ENCODE data around the gene NKAIN2.
"Not testable (repeated sequence)": the region's sequence is repeated elsewhere in the genome, so short reads cannot be mapped to it uniquely, and the experiment has no call there.

NKAIN2 gene

DNA sequence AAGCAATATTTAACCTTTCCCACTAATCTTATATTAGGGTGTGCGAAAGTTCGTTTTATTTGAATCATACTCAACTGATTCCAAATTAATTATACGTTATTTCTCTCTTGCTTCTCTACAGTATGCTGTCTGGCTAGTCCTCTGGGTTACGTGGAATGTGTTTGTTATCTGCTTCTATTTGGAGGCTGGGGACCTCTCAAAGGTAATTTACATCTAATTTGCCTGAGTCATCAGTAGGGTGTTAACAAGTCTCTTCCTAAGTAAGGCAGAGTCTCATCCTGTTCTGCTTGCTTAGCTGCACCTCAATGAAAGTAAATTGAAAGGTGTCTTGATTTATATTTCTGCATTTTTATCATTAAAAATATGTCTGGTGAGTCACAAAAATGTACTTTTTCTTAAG lies 551.5 kb downstream of the NKAIN2 start:
- Histone ChIP-seq H2AFZ (ENCODE audit: low read length, unreplicated experiment) (no peak overlapping the region), H3K27ac (ENCODE audit: low read depth, low read length) (no peak overlapping the region), H3K79me2 (ENCODE audit: control insufficient read depth, insufficient read depth, low read length, unreplicated experiment) (no peaks in the 10 kb centered on the region), H3K4me1 (ENCODE audit: control insufficient read depth, insufficient read depth, low read length, unreplicated experiment) (no peaks in the 10 kb centered on the region), H3K4me3 (ENCODE audit: low read depth, low read length) (no peak overlapping the region), H3K27me3 (ENCODE audit: insufficient read depth, low read length) (no peaks in the 10 kb centered on the region), H3K36me3 (ENCODE audit: insufficient read depth, low read length) (no peaks in the 10 kb centered on the region)

DNA sequence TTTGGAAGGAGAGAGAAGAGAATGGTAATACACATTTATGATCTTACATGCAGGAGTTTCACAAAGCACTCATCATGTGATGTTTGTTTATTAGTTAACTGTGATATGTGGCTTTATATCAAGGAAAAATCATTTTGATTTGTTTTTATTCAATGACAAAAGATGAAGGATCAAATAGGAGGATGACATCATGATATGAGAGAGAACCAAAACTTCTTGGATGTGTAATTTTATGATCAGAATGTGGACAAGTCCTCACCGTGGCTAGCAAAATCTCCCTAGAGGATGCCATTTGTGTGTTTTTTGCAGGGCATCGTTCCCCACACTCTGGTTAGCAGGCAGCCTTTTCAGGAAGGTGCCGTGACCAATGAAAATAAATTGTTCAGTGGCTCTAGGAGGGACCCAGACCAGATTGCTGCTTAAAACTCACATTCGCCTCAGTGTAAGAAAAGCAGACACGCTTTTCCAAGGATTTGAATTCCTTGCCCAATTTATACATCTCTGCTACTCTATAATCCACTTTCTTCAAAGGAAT lies 552.7 kb downstream of the NKAIN2 start:
- Histone ChIP-seq H2AFZ (ENCODE audit: low read length, unreplicated experiment) (no peak overlapping the region), H3K27me3 (ENCODE audit: insufficient read depth, low read length) (no peaks in the 10 kb centered on the region), H3K4me1 (ENCODE audit: control insufficient read depth, insufficient read depth, low read length, unreplicated experiment) (no peaks in the 10 kb centered on the region), H3K4me3 (ENCODE audit: low read depth, low read length) (no peak overlapping the region), H3K27ac (ENCODE audit: low read depth, low read length) (no peak overlapping the region), H3K36me3 (ENCODE audit: insufficient read depth, low read length) (no peaks in the 10 kb centered on the region), H3K79me2 (ENCODE audit: control insufficient read depth, insufficient read depth, low read length, unreplicated experiment) (no peaks in the 10 kb centered on the region)

DNA sequence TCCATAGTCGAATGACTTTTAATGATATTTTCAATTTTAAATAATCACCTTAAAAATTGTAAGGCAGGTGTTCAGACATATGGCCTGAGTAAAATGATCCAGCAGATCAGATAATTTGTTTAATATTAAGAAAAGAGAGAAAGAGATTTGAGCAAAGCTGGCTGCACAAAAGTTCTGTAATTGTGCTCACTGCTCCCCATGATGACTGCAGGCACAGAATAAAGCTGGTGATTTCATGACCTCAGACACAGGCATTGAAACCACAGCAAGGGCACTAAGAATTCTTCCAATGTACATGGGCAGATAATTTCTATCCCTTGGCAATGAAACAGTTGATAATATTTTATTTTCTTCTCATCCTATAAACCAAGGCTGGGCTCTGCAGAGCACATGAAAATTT lies 553.1 kb downstream of the NKAIN2 start:
- Histone ChIP-seq H3K27ac (ENCODE audit: low read depth, low read length) (no peak overlapping the region), H3K4me1 (ENCODE audit: control insufficient read depth, insufficient read depth, low read length, unreplicated experiment) (no peaks in the 10 kb centered on the region), H3K79me2 (ENCODE audit: control insufficient read depth, insufficient read depth, low read length, unreplicated experiment) (no peaks in the 10 kb centered on the region), H3K36me3 (ENCODE audit: insufficient read depth, low read length) (no peaks in the 10 kb centered on the region), H3K4me3 (ENCODE audit: low read depth, low read length) (no peak overlapping the region), H3K27me3 (ENCODE audit: insufficient read depth, low read length) (no peaks in the 10 kb centered on the region), H2AFZ (ENCODE audit: low read length, unreplicated experiment) (no peak overlapping the region)

DNA sequence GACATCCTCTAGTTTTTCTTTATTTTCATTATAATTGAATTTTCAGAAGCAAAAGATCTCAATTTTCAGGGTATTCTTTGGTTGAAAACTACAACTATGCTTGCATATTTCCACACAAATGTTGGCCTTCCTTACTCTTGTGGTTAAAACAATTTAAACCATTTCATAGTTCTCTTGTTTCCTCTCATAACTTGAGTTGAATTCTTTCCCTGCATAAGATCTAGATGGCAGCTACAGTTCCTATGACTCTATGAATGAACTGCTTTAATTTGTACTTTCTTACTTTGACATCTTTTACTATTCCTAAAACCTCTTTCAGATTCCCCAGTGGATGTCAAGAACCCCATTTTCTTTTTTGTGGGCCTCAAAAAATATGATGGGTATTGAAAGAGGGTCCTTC lies 564.5 kb downstream of the NKAIN2 start:
- Histone ChIP-seq H3K79me2 (ENCODE audit: control insufficient read depth, insufficient read depth, low read length, unreplicated experiment) (no peaks in the 10 kb centered on the region), H3K27me3 (ENCODE audit: insufficient read depth, low read length) (no peaks in the 10 kb centered on the region), H3K36me3 (ENCODE audit: insufficient read depth, low read length) (no peaks in the 10 kb centered on the region), H3K27ac (ENCODE audit: low read depth, low read length) (no peak overlapping the region), H2AFZ (ENCODE audit: low read length, unreplicated experiment) (no peak overlapping the region), H3K4me3 (ENCODE audit: low read depth, low read length) (no peak overlapping the region), H3K4me1 (ENCODE audit: control insufficient read depth, insufficient read depth, low read length, unreplicated experiment) (no peaks in the 10 kb centered on the region)

DNA sequence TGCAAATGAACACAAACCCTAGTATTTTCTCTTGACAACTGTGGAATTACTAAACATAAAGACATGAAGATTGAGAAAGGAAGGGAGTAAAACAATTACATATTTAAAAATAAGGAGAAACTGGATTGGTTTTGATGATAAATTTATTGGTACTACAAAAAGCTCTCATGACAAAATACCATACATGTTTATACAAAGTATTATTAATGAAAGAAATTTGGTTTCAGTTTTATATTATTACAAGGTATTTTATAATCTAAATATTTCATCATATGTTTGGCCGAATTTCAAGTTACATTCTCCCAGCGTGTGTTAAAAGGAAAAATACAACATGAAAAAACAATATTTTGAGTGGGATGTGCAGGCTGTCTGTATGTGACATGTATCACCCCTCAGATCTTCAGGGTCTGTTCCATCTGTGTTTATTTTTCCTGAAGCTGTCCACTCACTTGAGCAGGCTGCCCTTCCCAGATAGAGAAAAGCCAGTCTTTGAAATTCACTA lies 568.4 kb downstream of the NKAIN2 start:
- no peaks in the 10 kb centered on the region for H3K4me1 ChIP-seq (ENCODE audit: control insufficient read depth, insufficient read depth, low read length, unreplicated experiment)
- H3K36me3 ChIP-seq (ENCODE audit: insufficient read depth, low read length): no peaks in the 10 kb centered on the region
- no peaks in the 10 kb centered on the region for H3K27me3 ChIP-seq (ENCODE audit: insufficient read depth, low read length)
- no peaks in the 10 kb centered on the region for H3K79me2 ChIP-seq (ENCODE audit: control insufficient read depth, insufficient read depth, low read length, unreplicated experiment)
- H2AFZ ChIP-seq (ENCODE audit: low read length, unreplicated experiment): no peak overlapping the region
- peak overlapping the region; percentile 43 for H3K27ac ChIP-seq (ENCODE audit: low read depth, low read length)
- H3K4me3 ChIP-seq (ENCODE audit: low read depth, low read length): no peak overlapping the region

DNA sequence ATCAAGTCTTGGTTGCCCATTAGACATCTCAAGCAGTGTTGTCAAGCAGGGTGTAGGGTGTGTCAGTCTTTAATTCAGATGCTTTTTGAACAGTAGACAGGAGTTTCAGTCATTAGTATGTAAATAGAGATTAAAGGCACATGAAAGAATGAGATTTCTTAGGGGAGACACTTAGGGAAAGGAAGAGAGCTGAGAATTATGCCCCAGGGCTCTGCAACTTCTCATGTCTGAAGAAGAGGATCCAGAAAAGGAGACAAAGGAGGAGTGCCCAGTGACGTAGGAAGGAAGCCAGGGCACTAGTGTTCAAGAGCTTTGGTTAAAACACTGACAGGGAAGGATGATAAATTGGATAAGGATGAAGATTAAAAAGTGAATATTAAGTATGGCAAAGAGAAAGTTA lies 569.7 kb downstream of the NKAIN2 start:
- Histone ChIP-seq H3K79me2 (ENCODE audit: control insufficient read depth, insufficient read depth, low read length, unreplicated experiment) (no peaks in the 10 kb centered on the region), H3K27ac (ENCODE audit: low read depth, low read length) (no peak overlapping the region), H3K36me3 (ENCODE audit: insufficient read depth, low read length) (no peaks in the 10 kb centered on the region), H3K27me3 (ENCODE audit: insufficient read depth, low read length) (no peaks in the 10 kb centered on the region), H2AFZ (ENCODE audit: low read length, unreplicated experiment) (no peak overlapping the region), H3K4me1 (ENCODE audit: control insufficient read depth, insufficient read depth, low read length, unreplicated experiment) (no peaks in the 10 kb centered on the region), H3K4me3 (ENCODE audit: low read depth, low read length) (no peak overlapping the region)

DNA sequence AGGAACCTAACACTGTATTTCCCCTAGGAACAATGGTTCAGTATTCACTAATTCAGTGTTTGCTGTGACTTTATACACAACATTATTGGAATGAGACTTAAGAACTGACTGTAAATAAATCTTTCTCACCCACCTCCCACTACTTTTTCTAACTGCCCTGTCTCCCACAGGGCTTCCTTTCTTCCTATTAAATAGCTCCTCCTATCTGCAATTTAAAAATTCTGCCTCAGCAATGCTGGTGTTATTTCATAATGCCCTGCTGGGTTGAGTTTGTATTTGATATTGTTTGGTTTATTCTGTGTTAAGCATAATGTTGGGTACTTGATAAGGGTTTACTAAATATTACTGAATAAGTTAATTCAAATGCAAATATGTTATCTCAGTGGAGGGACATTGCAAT lies 585.5 kb downstream of the NKAIN2 start:
- Histone ChIP-seq H3K79me2 (ENCODE audit: control insufficient read depth, insufficient read depth, low read length, unreplicated experiment) (no peaks in the 10 kb centered on the region), H3K4me1 (ENCODE audit: control insufficient read depth, insufficient read depth, low read length, unreplicated experiment) (no peaks in the 10 kb centered on the region), H2AFZ (ENCODE audit: low read length, unreplicated experiment) (no peak overlapping the region), H3K27ac (ENCODE audit: low read depth, low read length) (no peak overlapping the region), H3K4me3 (ENCODE audit: low read depth, low read length) (no peak overlapping the region), H3K27me3 (ENCODE audit: insufficient read depth, low read length) (no peaks in the 10 kb centered on the region), H3K36me3 (ENCODE audit: insufficient read depth, low read length) (no peaks in the 10 kb centered on the region)

DNA sequence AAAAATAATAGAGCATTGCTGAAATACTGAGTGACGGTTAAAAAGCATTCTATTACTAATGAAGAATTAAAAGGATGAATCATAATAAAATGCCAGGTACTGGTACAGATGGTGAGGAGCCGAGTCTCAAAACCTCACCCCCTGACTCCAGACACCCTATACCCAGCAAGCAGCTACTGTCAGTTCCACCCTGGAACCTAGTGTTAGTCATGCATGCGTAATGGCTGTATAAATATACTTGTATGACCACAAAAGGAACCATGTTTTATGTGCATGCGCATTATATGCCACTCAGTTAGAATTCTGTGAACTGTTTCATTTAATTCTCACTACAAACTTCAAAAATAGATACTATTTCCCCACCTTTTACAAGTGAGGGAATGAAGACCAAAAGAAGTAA lies 589.9 kb downstream of the NKAIN2 start:
- Histone ChIP-seq H3K79me2 (ENCODE audit: control insufficient read depth, insufficient read depth, low read length, unreplicated experiment) (no peaks in the 10 kb centered on the region), H3K4me1 (ENCODE audit: control insufficient read depth, insufficient read depth, low read length, unreplicated experiment) (no peaks in the 10 kb centered on the region), H3K36me3 (ENCODE audit: insufficient read depth, low read length) (no peaks in the 10 kb centered on the region), H3K4me3 (ENCODE audit: low read depth, low read length) (no peak overlapping the region), H3K27ac (ENCODE audit: low read depth, low read length) (no peak overlapping the region), H3K27me3 (ENCODE audit: insufficient read depth, low read length) (no peaks in the 10 kb centered on the region), H2AFZ (ENCODE audit: low read length, unreplicated experiment) (no peak overlapping the region)

DNA sequence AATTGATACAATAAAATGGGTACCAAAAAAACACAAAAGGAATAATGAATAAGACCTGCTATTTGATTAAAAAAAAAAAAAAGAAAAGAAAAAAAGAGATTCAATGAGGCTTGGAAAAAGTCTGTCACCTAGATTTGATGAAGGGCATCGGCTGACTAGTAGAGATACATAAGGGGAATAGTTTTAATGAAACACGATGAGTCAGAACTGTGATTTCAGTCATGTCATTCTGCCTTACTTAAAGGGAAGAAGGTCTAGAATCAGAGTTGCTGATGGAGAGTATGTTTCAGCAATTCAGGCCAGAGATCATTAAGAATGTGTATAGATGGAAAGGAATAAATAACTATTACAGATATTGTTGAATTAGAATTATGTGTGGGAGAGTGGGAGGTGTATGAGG lies 592.7 kb downstream of the NKAIN2 start:
- H3K4me3 ChIP-seq (ENCODE audit: low read depth, low read length): no peak overlapping the region
- no peaks in the 10 kb centered on the region for H3K4me1 ChIP-seq (ENCODE audit: control insufficient read depth, insufficient read depth, low read length, unreplicated experiment)
- H3K79me2 ChIP-seq (ENCODE audit: control insufficient read depth, insufficient read depth, low read length, unreplicated experiment): no peaks in the 10 kb centered on the region
- no peaks in the 10 kb centered on the region for H3K36me3 ChIP-seq (ENCODE audit: insufficient read depth, low read length)
- no peak overlapping the region for H3K27ac ChIP-seq (ENCODE audit: low read depth, low read length)
- H3K27me3 ChIP-seq (ENCODE audit: insufficient read depth, low read length): no peaks in the 10 kb centered on the region
- H2AFZ ChIP-seq (ENCODE audit: low read length, unreplicated experiment): no peak overlapping the region

DNA sequence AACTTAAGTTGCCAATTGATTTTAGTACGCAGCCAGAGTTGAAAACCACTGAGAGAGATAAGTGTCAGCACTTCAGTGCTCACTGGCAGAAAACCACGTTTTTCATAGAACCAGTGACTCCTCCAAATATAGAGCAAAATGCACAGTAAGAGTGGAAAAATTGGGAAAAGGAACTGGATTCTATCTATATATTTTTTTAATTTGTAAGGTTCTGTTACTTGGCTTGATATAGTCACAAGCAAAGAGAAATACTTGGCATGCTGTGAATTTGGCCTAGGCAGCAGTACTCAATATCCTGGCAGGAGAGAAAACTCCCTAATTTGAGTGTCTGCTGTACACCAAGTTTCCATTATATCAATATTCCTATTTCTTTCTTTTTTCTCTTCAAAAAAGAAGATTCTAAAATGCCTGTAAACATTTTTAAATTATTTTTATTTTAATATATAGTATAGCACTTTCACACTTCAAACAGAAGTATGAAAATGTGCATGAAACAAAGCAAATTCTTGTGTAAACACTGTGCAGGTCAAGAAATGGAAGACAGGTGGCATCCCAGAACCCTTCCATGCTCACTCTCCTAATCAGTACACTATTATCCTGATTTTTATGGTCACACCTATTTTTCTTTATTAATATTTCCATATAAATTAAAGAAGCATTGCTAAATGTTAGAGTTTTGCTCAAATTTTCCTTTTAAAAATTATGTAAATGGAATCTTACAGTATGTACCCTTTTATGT lies 596.8 kb downstream of the NKAIN2 start:
- Histone ChIP-seq H3K36me3 (ENCODE audit: insufficient read depth, low read length) (no peaks in the 10 kb centered on the region), H2AFZ (ENCODE audit: low read length, unreplicated experiment) (no peak overlapping the region), H3K79me2 (ENCODE audit: control insufficient read depth, insufficient read depth, low read length, unreplicated experiment) (no peaks in the 10 kb centered on the region), H3K27ac (ENCODE audit: low read depth, low read length) (no peak overlapping the region), H3K4me1 (ENCODE audit: control insufficient read depth, insufficient read depth, low read length, unreplicated experiment) (no peaks in the 10 kb centered on the region), H3K27me3 (ENCODE audit: insufficient read depth, low read length) (no peaks in the 10 kb centered on the region), H3K4me3 (ENCODE audit: low read depth, low read length) (no peak overlapping the region)

DNA sequence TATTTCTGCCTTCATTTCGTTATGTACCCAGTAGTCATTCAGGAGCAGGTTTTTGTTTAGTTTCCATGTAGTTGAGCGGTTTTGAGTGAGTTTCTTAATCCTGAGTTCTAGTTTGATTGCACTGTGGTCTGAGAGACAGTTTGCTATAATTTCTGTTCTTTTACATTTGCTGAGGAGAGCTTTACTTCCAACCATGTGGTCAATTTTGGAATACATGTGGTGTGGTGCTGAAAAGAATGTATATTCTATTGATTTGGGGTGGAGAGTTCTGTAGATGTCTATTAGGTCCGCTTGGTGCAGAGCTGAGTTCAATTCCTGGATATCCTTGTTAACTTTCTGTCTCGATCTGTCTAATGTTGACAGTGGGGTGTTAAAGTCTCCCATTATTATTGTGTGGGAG lies 606.8 kb downstream of the NKAIN2 start:
- H3K36me3 ChIP-seq (ENCODE audit: insufficient read depth, low read length): not testable (repeated sequence)

More for the DNA sequence above, 606.8 kb downstream of the NKAIN2 start:
- H3K4me3 ChIP-seq (ENCODE audit: low read depth, low read length); H3K4me1 ChIP-seq (ENCODE audit: control insufficient read depth, insufficient read depth, low read length, unreplicated experiment); H2AFZ ChIP-seq (ENCODE audit: low read length, unreplicated experiment); H3K79me2 ChIP-seq (ENCODE audit: control insufficient read depth, insufficient read depth, low read length, unreplicated experiment); H3K27ac ChIP-seq (ENCODE audit: low read depth, low read length); H3K27me3 ChIP-seq (ENCODE audit: insufficient read depth, low read length): not testable (repeated sequence)

Measured in ACC112 (cell line).